PC-9 (cell line): ENCODE measurements around the gene RHBDD2. TPM values are rescaled to one million over a fixed set of nuclear protein-coding genes. Genes with fewer than 3 reads are reported as not detected.

Experiments used
- BruUV-seq: library from RNA; stranded (reverse); fragments of 400-500 nt; replicated peaks from 2 replicates; lab custom pipeline; 2021; lab: Mats Ljungman, UMichigan
- CTCF ChIA-PET: fragments of 300-600 bp; sonication (Branson Sonifier 250); formaldehyde crosslinking; loops from one replicate; lab custom pipeline; 2022; ENCODE audit warnings: antibody characterized with exemption; lab: Charles Lee
- POLR2A ChIA-PET: fragments of 300-600 bp; sonication (Branson Sonifier 250); formaldehyde crosslinking; loops from one replicate; lab custom pipeline; 2022; ENCODE audit warnings: antibody characterized with exemption; ENCODE audit not compliant: unreplicated experiment; lab: Charles Lee
- DNase-seq, 2 experiments: peaks; one replicate each; pipeline versions ENCODE4 v3.0.0 to v3.0.0-alpha.2; 2015 to 2022; ENCODE audit warnings: mixed read lengths in 1 of 2
- H2AFZ ChIP-seq: fragments of 200-600 bp; sonication (generic); 2 replicates; pipeline ENCODE4 v1.8.1; 2017; ENCODE audit warnings: antibody characterized with exemption
- H3F3A ChIP-seq: fragments of 200-600 bp; sonication (generic); 2 replicates; pipeline ENCODE4 v1.8.1; 2017; ENCODE audit warnings: antibody characterized with exemption, mild to moderate bottlenecking, low read depth; ENCODE audit not compliant: insufficient read depth
- H3K27ac ChIP-seq: fragments of 200-600 bp; sonication (generic); 2 replicates; pipeline ENCODE4 v1.6.1; 2016; ENCODE audit warnings: mixed run types
- H3K27me3 ChIP-seq: fragments of 200-600 bp; sonication (generic); 2 replicates; pipeline ENCODE4 v1.6.1; 2016; ENCODE audit warnings: low read depth, mixed run types; ENCODE audit not compliant: insufficient read depth
- H3K36me3 ChIP-seq: fragments of 200-600 bp; sonication (generic); 2 replicates; pipeline ENCODE4 v1.6.1; 2016; ENCODE audit warnings: low read depth, mixed run types
- H3K4me1 ChIP-seq: fragments of 200-600 bp; sonication (generic); replicated peaks from 2 replicates; pipeline ENCODE4 v1.6.1; 2016; ENCODE audit warnings: mixed run types; ENCODE audit not compliant: insufficient read depth
- H3K4me2 ChIP-seq: fragments of 200-600 bp; sonication (generic); 2 replicates; pipeline ENCODE4 v1.6.1; 2017; ENCODE audit warnings: mixed run types
- H3K4me3 ChIP-seq: fragments of 200-600 bp; sonication (generic); 2 replicates; pipeline ENCODE4 v1.6.1; 2016; ENCODE audit warnings: mixed run types
- H3K79me2 ChIP-seq: fragments of 200-600 bp; sonication (generic); 2 replicates; pipeline ENCODE4 v1.6.1; 2017; ENCODE audit warnings: low read depth, mixed run types
- H3K9me2 ChIP-seq: fragments of 200-600 bp; sonication (generic); 2 replicates; pipeline ENCODE4 v1.8.1; 2017; ENCODE audit warnings: mild to moderate bottlenecking; ENCODE audit not compliant: insufficient read depth
- H3K9me3 ChIP-seq: fragments of 200-600 bp; sonication (generic); 2 replicates; pipeline ENCODE4 v1.8.1; 2016; ENCODE audit warnings: low read depth; ENCODE audit not compliant: insufficient read depth
- H4K20me1 ChIP-seq: fragments of 200-600 bp; sonication (generic); 2 replicates; pipeline ENCODE4 v1.8.1; 2017; ENCODE audit not compliant: insufficient read depth
- EZH2 ChIP-seq: fragments of 200-600 bp; sonication (generic); IDR thresholded peaks from 2 replicates; pipeline ENCODE4 v1.8.0; 2017; ENCODE audit warnings: antibody characterized with exemption, low read depth
- intact Hi-C: fragments of 100-400 bp; cut with micrococcal nuclease; formaldehyde crosslinking; loops from one replicate; pipeline ENCODE4 v1.10.0; 2022; ENCODE audit not compliant: unreplicated experiment
- total RNA-seq: library from RNA; stranded (reverse); gene quantifications from 2 replicates; pipeline ENCODE4 v1.2.3, GENCODE V29; 2021
- TF ChIP-seq, protein P1 (sequence below): fragments of 200-600 bp; sonication (generic); conservative IDR thresholded peaks from 2 replicates; pipeline ENCODE4 v1.6.1; 2017; ENCODE audit warnings: mixed run types, antibody characterized with exemption, mild to moderate bottlenecking, moderate library complexity

The RHBDD2 gene
- total RNA-seq, 1 experiment from 2014 or later, result 71.7 TPM

DNA sequence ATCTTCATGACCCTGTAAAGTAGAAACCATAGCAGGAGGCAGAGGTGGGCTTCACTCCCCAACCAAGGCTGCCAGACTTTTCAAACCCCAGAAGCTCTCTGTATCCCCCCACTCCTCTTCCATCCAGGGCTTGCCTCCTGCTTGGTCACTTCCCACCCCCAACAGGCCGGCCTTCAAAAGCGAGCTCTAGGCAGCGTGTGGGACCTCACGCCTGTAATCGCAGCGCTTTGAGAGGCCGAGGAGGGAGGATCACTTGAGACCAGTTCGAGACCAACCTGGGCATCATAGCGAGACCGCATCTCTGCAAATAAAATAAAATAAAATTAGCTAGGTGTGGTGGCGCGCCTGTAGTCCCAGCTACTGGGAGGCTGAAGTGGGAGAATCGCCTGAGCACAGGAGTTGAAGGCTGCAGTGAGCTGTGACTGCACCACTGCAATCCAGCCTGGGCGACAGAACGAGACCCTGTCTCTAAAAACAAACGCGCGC is 35.4 kb downstream of the RHBDD2 start:
- Histone ChIP-seq H3K27ac (0 out of 2 replicates have a peak overlapping the region, but pooled peaks have one; percentile 1), H4K20me1 (peaks cover 3% of the 10 kb centered on the region; the same call in 1 of the 2 replicates), H3K4me1 (peaks cover 23% of the 10 kb centered on the region), H3K27me3 (no peaks in the 10 kb centered on the region), H3F3A (no peaks in the 10 kb centered on the region; the same call in 1 of the 2 replicates), H3K9me2 (no peaks in the 10 kb centered on the region), H2AFZ (peak overlapping the region; percentile 82), H3K79me2 (peaks cover 48% of the 10 kb centered on the region), H3K36me3 (no peaks in the 10 kb centered on the region), H3K4me3 (peak overlapping the region; percentile 68), H3K9me3 (no peaks in the 10 kb centered on the region), H3K4me2 (peak overlapping the region; percentile 79)
- intact Hi-C loops, result loop anchor here (2.0 kb wide), 3 partner anchors 21 to 79 kb away; no protein-coding TSS in a partner anchor
- BruUV-seq, result TSS peak; percentile 83
- CTCF ChIA-PET, result interaction anchor here (0.6 to 0.7 kb wide), 3 partner anchors 35 to 380 kb away, joined by 3 to 10 read pairs (median 5); partner anchors contain the start of gene RHBDD2
- POLR2A ChIA-PET, result interaction anchor here (0.6 to 1.1 kb wide), 3 partner anchors 11 to 43 kb away, joined by 4 to 21 read pairs (median 4); no protein-coding TSS in a partner anchor
- no peak for TF ChIP-seq EZH2
- TF ChIP-seq, protein P1, sequence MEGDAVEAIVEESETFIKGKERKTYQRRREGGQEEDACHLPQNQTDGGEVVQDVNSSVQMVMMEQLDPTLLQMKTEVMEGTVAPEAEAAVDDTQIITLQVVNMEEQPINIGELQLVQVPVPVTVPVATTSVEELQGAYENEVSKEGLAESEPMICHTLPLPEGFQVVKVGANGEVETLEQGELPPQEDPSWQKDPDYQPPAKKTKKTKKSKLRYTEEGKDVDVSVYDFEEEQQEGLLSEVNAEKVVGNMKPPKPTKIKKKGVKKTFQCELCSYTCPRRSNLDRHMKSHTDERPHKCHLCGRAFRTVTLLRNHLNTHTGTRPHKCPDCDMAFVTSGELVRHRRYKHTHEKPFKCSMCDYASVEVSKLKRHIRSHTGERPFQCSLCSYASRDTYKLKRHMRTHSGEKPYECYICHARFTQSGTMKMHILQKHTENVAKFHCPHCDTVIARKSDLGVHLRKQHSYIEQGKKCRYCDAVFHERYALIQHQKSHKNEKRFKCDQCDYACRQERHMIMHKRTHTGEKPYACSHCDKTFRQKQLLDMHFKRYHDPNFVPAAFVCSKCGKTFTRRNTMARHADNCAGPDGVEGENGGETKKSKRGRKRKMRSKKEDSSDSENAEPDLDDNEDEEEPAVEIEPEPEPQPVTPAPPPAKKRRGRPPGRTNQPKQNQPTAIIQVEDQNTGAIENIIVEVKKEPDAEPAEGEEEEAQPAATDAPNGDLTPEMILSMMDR, result no peak
- no peak for DNase-seq

GRCh38 chr7:75914655-75915415 is 36.0 kb downstream of the RHBDD2 start, which contains the start of gene POR:
TSS of gene POR (plus strand) at chr7:75915155. CDS start at chr7:75954002, 38,847 bp downstream.
- no peaks in the 10 kb centered on the region; the same call in 1 of the 2 replicates for H3F3A ChIP-seq
- peak within 1 kb of the TSS; percentile 68 for H3K4me3 ChIP-seq
- 0 out of 2 replicates have a peak within 1 kb of the TSS, but pooled peaks have one; percentile 1 for H3K27ac ChIP-seq
- intact Hi-C loops, result loop anchor here (1.0 to 2.0 kb wide), 5 partner anchors 22 to 78 kb away; partner anchors contain the start of gene RHBDD2
- H3K9me2 ChIP-seq, result no peaks in the 10 kb centered on the region
- peak; percentile 75 to 99 for DNase-seq
- peak within 1 kb of the TSS; percentile 82 for H2AFZ ChIP-seq
- no TSS peak for BruUV-seq
- no peaks in the 10 kb centered on the region for H3K36me3 ChIP-seq
- ChIA-PET POLR2A (interaction anchor here (0.5 to 1.1 kb wide), 6 partner anchors 11 to 252 kb away, joined by 4 to 21 read pairs (median 5); partner anchors contain the start of gene RHBDD2), CTCF (interaction anchor here (0.6 to 1.0 kb wide), 5 partner anchors 31 to 381 kb away, joined by 3 to 10 read pairs (median 3); partner anchors contain the start of gene RHBDD2)
- H3K79me2 ChIP-seq, result peaks cover 54% of the 10 kb centered on the region
- H3K4me1 ChIP-seq, result peaks cover 29% of the 10 kb centered on the region
- peak within 1 kb of the TSS; percentile 96 for H3K4me2 ChIP-seq
- peaks cover 3% of the 10 kb centered on the region; the same call in 1 of the 2 replicates for H4K20me1 ChIP-seq
- H3K9me3 ChIP-seq, result no peaks in the 10 kb centered on the region
- TF ChIP-seq EZH2, result no peak
- TF ChIP-seq, protein P1, result no peak
- no peaks in the 10 kb centered on the region for H3K27me3 ChIP-seq
